K562 (cell line): Measurements from ENCODE around the gene EDDM13. TPM values are rescaled to one million over a fixed set of nuclear protein-coding genes. Genes with fewer than 3 reads are reported as not detected.

Source experiments
- CHD2 ChIP-seq: IDR thresholded peaks from 2 replicates; pipeline ENCODE4 v1.6.1; 2011; ENCODE audit warnings: low read depth, low read length
- ELF2 ChIP-seq: fragments of 250-450 bp; sonication (Bioruptor Pico); IDR thresholded peaks from 2 replicates; pipeline ENCODE4 v1.5.0; 2021; ENCODE audit warnings: mild to moderate bottlenecking
- HMG20B ChIP-seq: fragments of 250-450 bp; sonication (Bioruptor Pico); IDR thresholded peaks from 2 replicates; pipeline ENCODE4 v1.5.0; 2021; ENCODE audit warnings: mild to moderate bottlenecking
- HNRNPH1 ChIP-seq: fragments of 200-400 bp; formaldehyde crosslinking; optimal IDR thresholded peaks from 2 replicates; pipeline ENCODE3; 2017; ENCODE audit warnings: low read depth, mild to moderate bottlenecking, low read length, moderate library complexity
- OTX1 ChIP-seq: fragments of 450-650 bp; formaldehyde crosslinking; IDR thresholded peaks from 2 replicates; pipeline ENCODE4 v1.4.0; 2022; ENCODE audit warnings: mild to moderate bottlenecking
- PCBP2 ChIP-seq: fragments of 200-400 bp; formaldehyde crosslinking; IDR thresholded peaks from 2 replicates; pipeline ENCODE4 v1.6.1; 2018; ENCODE audit warnings: low read length, low read depth, mild to moderate bottlenecking, moderate library complexity; ENCODE audit not compliant: poor library complexity, severe bottlenecking
- SMARCE1 ChIP-seq: fragments of 450-650 bp; IDR thresholded peaks from 2 replicates; pipeline ENCODE4 v1.7.1; 2016; ENCODE audit warnings: mild to moderate bottlenecking
- XRCC5 ChIP-seq: fragments of 200-400 bp; formaldehyde crosslinking; IDR thresholded peaks from 2 replicates; pipeline ENCODE4 v1.6.1; 2017; ENCODE audit warnings: low read depth, mild to moderate bottlenecking, low read length
- ZFP36 ChIP-seq: fragments of 150-350 bp; IDR thresholded peaks from 2 replicates; pipeline ENCODE4 v1.6.1; 2018; ENCODE audit warnings: low read length, low read depth; ENCODE audit not compliant: partially characterized antibody
- ZNF384 ChIP-seq: IDR thresholded peaks from 2 replicates; pipeline ENCODE4 v1.6.1; 2012; ENCODE audit warnings: low read depth, low read length, improper control_type of control experiment
- ZNF586 ChIP-seq: fragments of 450-650 bp; formaldehyde crosslinking; conservative IDR thresholded peaks from 2 replicates; pipeline ENCODE4 v1.4.0; 2020; ENCODE audit warnings: mild to moderate bottlenecking, moderate library complexity
- polyA plus RNA-seq, 8 experiments: library from polyadenylated mRNA; depleted of rRNA in 4 of 8; stranded (reverse) in 5 of 8; unstranded in 3 of 8; fragments of >200 nt; fragmentation: Nextera tagmentation in 2 of 8; fragmentation: Illumina TruSeq in 1 of 8; extraction: Ambion mirVana in 2 of 8; extraction: Trizol in 1 of 8; gene quantifications; 2 replicates each; pipeline versions ENCODE4 v1.2.1 to v1.2.3, GENCODE V29; 2011 to 2014; ENCODE audit warnings: inconsistent platforms in 1 of 8, missing spikeins in 1 of 8
- total RNA-seq, 7 experiments: library from RNA; depleted of rRNA in 6 of 7; stranded (reverse); fragments of >200 nt in 6 of 7; fragmentation: Illumina TruSeq in 2 of 7; extraction: Trizol in 2 of 7; gene quantifications; 2 replicates each; pipeline versions ENCODE4 v1.2.1 to v1.2.3, GENCODE V29; 2011 to 2021; ENCODE audit warnings: low replicate concordance in 1 of 7
- TF ChIP-seq, protein P1 (sequence below): sonication (generic); formaldehyde crosslinking; IDR thresholded peaks from 2 replicates; pipeline ENCODE4 v1.8.0; 2022; ENCODE audit warnings: mild to moderate bottlenecking, missing genetic modification reagents
- TF ChIP-seq, protein P2 (sequence below), 2 experiments: fragments of 150-350 bp in 1 of 2; IDR thresholded peaks; 2 replicates each; pipeline ENCODE4 v1.6.1; 2012 to 2016; ENCODE audit warnings: low read depth in 2 of 2, low read length in 2 of 2, mild to moderate bottlenecking in 1 of 2, moderate library complexity in 1 of 2
- TF ChIP-seq, protein P3 (sequence below): IDR thresholded peaks from 2 replicates; pipeline ENCODE4 v1.6.1; 2011; ENCODE audit warnings: borderline replicate concordance, low read depth, mild to moderate bottlenecking, moderate library complexity, low read length; ENCODE audit not compliant: insufficient read depth, poor library complexity, severe bottlenecking

The EDDM13 gene
- total and polyA plus RNA-seq, 9 of the 15 experiments (the other 6 are each of a cell fraction or from before 2014, with no cell fraction given): 2.0 to 7.7 (median 4.1) TPM

DNA sequence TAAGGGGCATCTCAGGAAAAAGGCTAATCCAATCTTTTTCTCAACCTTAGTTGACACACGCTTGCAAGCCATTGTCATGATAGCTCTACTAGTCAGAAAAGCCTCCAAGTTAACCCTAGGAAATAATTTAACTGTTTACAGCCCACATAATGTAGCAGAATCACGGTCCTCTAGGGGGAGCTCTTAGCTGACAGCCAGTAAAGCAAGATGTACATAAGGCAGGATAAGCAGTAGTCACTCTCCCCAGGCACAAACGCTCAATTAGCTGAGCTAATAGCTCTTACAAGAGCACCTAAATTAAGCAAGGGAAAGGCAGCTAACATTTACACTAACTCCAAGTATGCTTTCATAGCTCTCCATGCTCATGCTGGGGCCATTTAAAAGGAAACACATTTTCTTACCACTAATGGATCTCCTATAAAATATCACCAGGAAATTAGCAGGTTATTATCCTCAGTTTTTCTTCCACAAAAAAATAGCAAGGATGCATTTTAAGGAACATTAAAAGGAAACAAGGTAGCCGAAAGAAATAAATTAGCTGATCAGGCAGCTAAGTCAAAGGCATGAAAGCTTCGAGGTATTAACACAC is 75.8 kb downstream of the EDDM13 start (continued):
- TF ChIP-seq OTX1 (CRISPR knock-in tag) (no peak), XRCC5 (no peak), HMG20B (no peak), ZNF384 (no peak), ELF2 (no peak), ZNF586 (CRISPR knock-in tag) (no peak), ZFP36 (no peak), SMARCE1 (no peak), HNRNPH1 (no peak), CHD2 (no peak), PCBP2 (no peak)
- TF ChIP-seq, protein P1, sequence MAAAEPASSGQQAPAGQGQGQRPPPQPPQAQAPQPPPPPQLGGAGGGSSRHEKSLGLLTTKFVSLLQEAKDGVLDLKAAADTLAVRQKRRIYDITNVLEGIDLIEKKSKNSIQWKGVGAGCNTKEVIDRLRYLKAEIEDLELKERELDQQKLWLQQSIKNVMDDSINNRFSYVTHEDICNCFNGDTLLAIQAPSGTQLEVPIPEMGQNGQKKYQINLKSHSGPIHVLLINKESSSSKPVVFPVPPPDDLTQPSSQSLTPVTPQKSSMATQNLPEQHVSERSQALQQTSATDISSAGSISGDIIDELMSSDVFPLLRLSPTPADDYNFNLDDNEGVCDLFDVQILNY (CRISPR knock-in tag): no peak
- TF ChIP-seq, protein P2, sequence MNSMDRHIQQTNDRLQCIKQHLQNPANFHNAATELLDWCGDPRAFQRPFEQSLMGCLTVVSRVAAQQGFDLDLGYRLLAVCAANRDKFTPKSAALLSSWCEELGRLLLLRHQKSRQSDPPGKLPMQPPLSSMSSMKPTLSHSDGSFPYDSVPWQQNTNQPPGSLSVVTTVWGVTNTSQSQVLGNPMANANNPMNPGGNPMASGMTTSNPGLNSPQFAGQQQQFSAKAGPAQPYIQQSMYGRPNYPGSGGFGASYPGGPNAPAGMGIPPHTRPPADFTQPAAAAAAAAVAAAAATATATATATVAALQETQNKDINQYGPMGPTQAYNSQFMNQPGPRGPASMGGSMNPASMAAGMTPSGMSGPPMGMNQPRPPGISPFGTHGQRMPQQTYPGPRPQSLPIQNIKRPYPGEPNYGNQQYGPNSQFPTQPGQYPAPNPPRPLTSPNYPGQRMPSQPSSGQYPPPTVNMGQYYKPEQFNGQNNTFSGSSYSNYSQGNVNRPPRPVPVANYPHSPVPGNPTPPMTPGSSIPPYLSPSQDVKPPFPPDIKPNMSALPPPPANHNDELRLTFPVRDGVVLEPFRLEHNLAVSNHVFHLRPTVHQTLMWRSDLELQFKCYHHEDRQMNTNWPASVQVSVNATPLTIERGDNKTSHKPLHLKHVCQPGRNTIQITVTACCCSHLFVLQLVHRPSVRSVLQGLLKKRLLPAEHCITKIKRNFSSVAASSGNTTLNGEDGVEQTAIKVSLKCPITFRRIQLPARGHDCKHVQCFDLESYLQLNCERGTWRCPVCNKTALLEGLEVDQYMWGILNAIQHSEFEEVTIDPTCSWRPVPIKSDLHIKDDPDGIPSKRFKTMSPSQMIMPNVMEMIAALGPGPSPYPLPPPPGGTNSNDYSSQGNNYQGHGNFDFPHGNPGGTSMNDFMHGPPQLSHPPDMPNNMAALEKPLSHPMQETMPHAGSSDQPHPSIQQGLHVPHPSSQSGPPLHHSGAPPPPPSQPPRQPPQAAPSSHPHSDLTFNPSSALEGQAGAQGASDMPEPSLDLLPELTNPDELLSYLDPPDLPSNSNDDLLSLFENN (IDR thresholded peaks at IDR 0.05; ENCODE audit: low read depth in 2 of 2, low read length in 2 of 2): no peak
- TF ChIP-seq, protein P3, sequence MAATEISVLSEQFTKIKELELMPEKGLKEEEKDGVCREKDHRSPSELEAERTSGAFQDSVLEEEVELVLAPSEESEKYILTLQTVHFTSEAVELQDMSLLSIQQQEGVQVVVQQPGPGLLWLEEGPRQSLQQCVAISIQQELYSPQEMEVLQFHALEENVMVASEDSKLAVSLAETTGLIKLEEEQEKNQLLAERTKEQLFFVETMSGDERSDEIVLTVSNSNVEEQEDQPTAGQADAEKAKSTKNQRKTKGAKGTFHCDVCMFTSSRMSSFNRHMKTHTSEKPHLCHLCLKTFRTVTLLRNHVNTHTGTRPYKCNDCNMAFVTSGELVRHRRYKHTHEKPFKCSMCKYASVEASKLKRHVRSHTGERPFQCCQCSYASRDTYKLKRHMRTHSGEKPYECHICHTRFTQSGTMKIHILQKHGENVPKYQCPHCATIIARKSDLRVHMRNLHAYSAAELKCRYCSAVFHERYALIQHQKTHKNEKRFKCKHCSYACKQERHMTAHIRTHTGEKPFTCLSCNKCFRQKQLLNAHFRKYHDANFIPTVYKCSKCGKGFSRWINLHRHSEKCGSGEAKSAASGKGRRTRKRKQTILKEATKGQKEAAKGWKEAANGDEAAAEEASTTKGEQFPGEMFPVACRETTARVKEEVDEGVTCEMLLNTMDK: peak; percentile 61
